ENCODE results near the gene ZNF827.

DNA sequence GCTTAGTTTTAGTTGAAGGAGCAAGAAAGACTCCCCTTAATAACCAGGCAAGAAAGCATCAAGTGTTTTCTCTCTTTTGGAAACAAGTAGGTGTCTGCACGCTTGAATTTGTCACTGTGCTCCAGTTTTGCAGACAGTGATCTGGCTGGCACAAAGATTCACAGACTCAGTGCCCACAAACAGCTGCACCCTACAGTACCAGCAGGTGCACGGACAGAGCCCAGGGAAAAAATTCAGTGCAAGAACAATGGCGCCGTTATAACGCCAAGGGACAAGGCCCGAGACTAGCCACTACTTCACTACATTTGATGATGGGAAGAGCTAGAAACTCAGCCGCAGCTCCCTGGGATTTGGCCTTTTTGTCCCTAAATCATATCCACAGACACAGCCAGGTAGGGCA lies 56.0 kb downstream of the ZNF827 start:
- no peak for TF ChIP-seq ARNTL (CRISPR knock-in tag; IDR thresholded peaks at IDR 0.05; ENCODE audit: borderline replicate concordance, low read depth)
- TF ChIP-seq SNAI2 (CRISPR knock-in tag; IDR thresholded peaks at IDR 0.05) = no peak
- TF ChIP-seq ZNF8 (CRISPR knock-in tag; IDR thresholded peaks at IDR 0.05) = no peak
- no peak for TF ChIP-seq PATZ1 (CRISPR knock-in tag; IDR thresholded peaks at IDR 0.05; ENCODE audit: borderline replicate concordance)
- no peak for TF ChIP-seq ZFP3 (CRISPR knock-in tag; IDR thresholded peaks at IDR 0.05)
- TF ChIP-seq, protein P1, sequence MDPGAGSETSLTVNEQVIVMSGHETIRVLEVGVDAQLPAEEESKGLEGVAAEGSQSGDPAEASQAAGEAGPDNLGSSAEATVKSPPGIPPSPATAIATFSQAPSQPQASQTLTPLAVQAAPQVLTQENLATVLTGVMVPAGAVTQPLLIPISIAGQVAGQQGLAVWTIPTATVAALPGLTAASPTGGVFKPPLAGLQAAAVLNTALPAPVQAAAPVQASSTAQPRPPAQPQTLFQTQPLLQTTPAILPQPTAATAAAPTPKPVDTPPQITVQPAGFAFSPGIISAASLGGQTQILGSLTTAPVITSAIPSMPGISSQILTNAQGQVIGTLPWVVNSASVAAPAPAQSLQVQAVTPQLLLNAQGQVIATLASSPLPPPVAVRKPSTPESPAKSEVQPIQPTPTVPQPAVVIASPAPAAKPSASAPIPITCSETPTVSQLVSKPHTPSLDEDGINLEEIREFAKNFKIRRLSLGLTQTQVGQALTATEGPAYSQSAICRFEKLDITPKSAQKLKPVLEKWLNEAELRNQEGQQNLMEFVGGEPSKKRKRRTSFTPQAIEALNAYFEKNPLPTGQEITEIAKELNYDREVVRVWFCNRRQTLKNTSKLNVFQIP (CRISPR knock-in tag; IDR thresholded peaks at IDR 0.05; ENCODE audit: borderline replicate concordance, low read depth) = no peak
- TF ChIP-seq BACH2 (CRISPR knock-in tag; IDR thresholded peaks at IDR 0.05; ENCODE audit: borderline replicate concordance) = no peak
- TF ChIP-seq TOX (CRISPR knock-in tag; IDR thresholded peaks at IDR 0.05; ENCODE audit: borderline replicate concordance) = no peak
- no peak for TF ChIP-seq GLIS3 (CRISPR knock-in tag; IDR thresholded peaks at IDR 0.05)
